A673 (cell line): Measurements from ENCODE around the gene TSSC4. TPM values are rescaled to one million over a fixed set of nuclear protein-coding genes. Genes with fewer than 3 reads are reported as not detected.

Experiments
- BruUV-seq: library from RNA; stranded (reverse); fragments of 400-500 nt; replicated peaks from 2 replicates; lab custom pipeline; 2021; lab: Mats Ljungman, UMichigan
- CTCF ChIA-PET: fragments of 300-600 bp; sonication (Branson Sonifier 250); formaldehyde crosslinking; loops from one replicate; lab custom pipeline; 2022; ENCODE audit warnings: antibody characterized with exemption; lab: Charles Lee
- POLR2A ChIA-PET: fragments of 300-600 bp; sonication (Branson Sonifier 250); formaldehyde crosslinking; loops from one replicate; lab custom pipeline; 2022; ENCODE audit warnings: antibody characterized with exemption; ENCODE audit not compliant: low non-redundant PET; lab: Charles Lee
- DNase-seq: peaks from one replicate; pipeline ENCODE4 v3.0.0-alpha.2; 2015; ENCODE audit warnings: low spot score
- H3K27ac ChIP-seq: fragments of 200-600 bp; sonication (generic); 2 replicates; pipeline ENCODE4 v1.5.1; 2016; ENCODE audit warnings: mixed run types, low read depth, mild to moderate bottlenecking, mixed read lengths, antibody characterized with exemption, low read length; ENCODE audit not compliant: poor library complexity, severe bottlenecking
- H3K27me3 ChIP-seq: fragments of 200-600 bp; sonication (generic); replicated peaks from 2 replicates; pipeline ENCODE4 v1.6.1; 2017; ENCODE audit warnings: mixed run types, low read depth, mild to moderate bottlenecking, mixed read lengths, antibody characterized with exemption, low read length; ENCODE audit not compliant: insufficient read depth, poor library complexity
- H3K36me3 ChIP-seq: fragments of 200-600 bp; sonication (generic); 2 replicates; pipeline ENCODE4 v1.6.1; 2016; ENCODE audit warnings: mixed run types, mild to moderate bottlenecking, mixed read lengths, antibody characterized with exemption, low read length; ENCODE audit not compliant: insufficient read depth, poor library complexity, severe bottlenecking
- H3K4me1 ChIP-seq: fragments of 200-600 bp; sonication (generic); 2 replicates; pipeline ENCODE4 v1.6.1; 2017; ENCODE audit warnings: mixed run types, mild to moderate bottlenecking, mixed read lengths, antibody characterized with exemption, low read length; ENCODE audit not compliant: insufficient read depth, poor library complexity, severe bottlenecking
- H3K4me3 ChIP-seq: fragments of 200-600 bp; sonication (generic); 2 replicates; pipeline ENCODE4 v1.5.1; 2016; ENCODE audit warnings: low read depth, mixed run types, mild to moderate bottlenecking, mixed read lengths, low read length; ENCODE audit not compliant: poor library complexity, severe bottlenecking
- H3K9me3 ChIP-seq: fragments of 200-600 bp; sonication (generic); 2 replicates; pipeline ENCODE4 v1.6.1; 2016; ENCODE audit warnings: mixed run types, low read depth, mild to moderate bottlenecking, mixed read lengths, antibody characterized with exemption, low read length; ENCODE audit not compliant: poor library complexity, severe bottlenecking
- CTCF ChIP-seq: fragments of 300-800, 200-600 bp; sonication (generic); conservative IDR thresholded peaks from 2 replicates; pipeline ENCODE4 v1.5.1; 2017; ENCODE audit warnings: low read depth, mild to moderate bottlenecking, antibody characterized with exemption, low read length, moderate library complexity, mixed read lengths
- EZH2 ChIP-seq: fragments of 200-600 bp; sonication (generic); IDR thresholded peaks from 2 replicates; pipeline ENCODE4 v1.6.1; 2017; ENCODE audit warnings: borderline replicate concordance, low read depth, mild to moderate bottlenecking, mixed read lengths, antibody characterized with exemption, low read length; ENCODE audit not compliant: poor library complexity, severe bottlenecking
- intact Hi-C: fragments of 100-400 bp; cut with micrococcal nuclease; formaldehyde crosslinking; loops from one replicate; pipeline ENCODE4 v1.10.0; 2022; ENCODE audit not compliant: unreplicated experiment
- total RNA-seq: library from RNA; stranded (reverse); gene quantifications from 2 replicates; pipeline ENCODE4 v1.2.3, GENCODE V29; 2021

Gene TSSC4
- total RNA-seq, 1 experiment from 2014 or later: 46.8 TPM

GRCh38 chr11:2422461-2423156, 22.1 kb downstream of the TSSC4 start:
- Histone ChIP-seq H3K36me3 (no peaks in the 10 kb centered on the region), H3K27me3 (no peaks in the 10 kb centered on the region), H3K4me1 (no peaks in the 10 kb centered on the region), H3K4me3 (no peak overlapping the region), H3K9me3 (no peaks in the 10 kb centered on the region), H3K27ac (no peak overlapping the region)
- intact Hi-C loops: no loop called here
- DNase-seq: no peak
- BruUV-seq: no TSS peak
- ChIA-PET CTCF (no interaction called here), POLR2A (no interaction called here)
- TF ChIP-seq EZH2: no peak
- no peak for TF ChIP-seq CTCF

GRCh38 chr11:2423157-2424025, 22.8 kb downstream of the TSSC4 start:
- Histone ChIP-seq H3K4me3 (no peak overlapping the region), H3K36me3 (no peaks in the 10 kb centered on the region), H3K27ac (no peak overlapping the region), H3K27me3 (no peaks in the 10 kb centered on the region), H3K4me1 (no peaks in the 10 kb centered on the region), H3K9me3 (no peaks in the 10 kb centered on the region)
- CTCF ChIA-PET: no interaction called here
- BruUV-seq: no TSS peak
- TF ChIP-seq CTCF: no peak
- DNase-seq: no peak
- POLR2A ChIA-PET: no interaction called here
- intact Hi-C loops: no loop called here

- no peaks in the 10 kb centered on the region for H3K9me3 ChIP-seq
- BruUV-seq: no TSS peak
- no peaks in the 10 kb centered on the region for H3K4me1 ChIP-seq
- no peak overlapping the region for H3K27ac ChIP-seq
- no peak for TF ChIP-seq EZH2
- TF ChIP-seq CTCF: no peak
- H3K36me3 ChIP-seq: no peaks in the 10 kb centered on the region
- H3K27me3 ChIP-seq: no peaks in the 10 kb centered on the region
- POLR2A ChIA-PET: no interaction called here
- no peak overlapping the region for H3K4me3 ChIP-seq
- no peak for DNase-seq
- CTCF ChIA-PET: no interaction called here
- intact Hi-C loops: loop anchor here (5.0 kb wide), 1 partner anchor 467 kb away; no protein-coding TSS in a partner anchor
Measured at GRCh38 chr11:2424811-2425495, 24.4 kb downstream of the TSSC4 start.
